ENCODE data around the gene TRMT44. TPM values are rescaled to one million over a fixed set of nuclear protein-coding genes. Genes with fewer than 3 reads are reported as not detected.

Gene TRMT44
- total and polyA plus RNA-seq, 12 donors = 6.0 to 26.2 (median 12.5) TPM

GRCh38 chr4:8514391-8514790, 73.8 kb downstream of the TRMT44 start:
- Histone ChIP-seq H3K36me3 (replicated peaks in 1 of 2) (no peaks in the 10 kb centered on the region), H3K27me3 (no peaks in the 10 kb centered on the region), H3K4me1 (replicated peaks in 1 of 2) (no peaks in the 10 kb centered on the region), H3K9me3 (replicated peaks in 1 of 3) (no peaks in the 10 kb centered on the region), H3K4me3 (no peak overlapping the region), H3K27ac (no peak overlapping the region)
- intact Hi-C loops (cut with DNase I) = no loop called here
- no peak for DNase-seq
- TF ChIP-seq POLR2A (IDR thresholded peaks at IDR 0.05) = no peak
- TF ChIP-seq CTCF (IDR thresholded peaks at IDR 0.05) = no peak
- WGBS, 4 donors = 79 to 91% (median 84%) methylated on average over 9 to 10 of the region's 10 CpGs

- intact Hi-C loops (cut with DNase I) = no loop called here
- Histone ChIP-seq H3K36me3 (replicated peaks in 1 of 2) (no peaks in the 10 kb centered on the region), H3K4me1 (replicated peaks in 1 of 2) (no peaks in the 10 kb centered on the region), H3K27me3 (no peaks in the 10 kb centered on the region), H3K9me3 (replicated peaks in 1 of 3) (no peaks in the 10 kb centered on the region), H3K27ac (no peak overlapping the region), H3K4me3 (no peak overlapping the region)
- 68 to 81% (median 75%) methylated on average over 14 to 18 of the region's 18 CpGs for WGBS, 4 donors
- TF ChIP-seq POLR2A (IDR thresholded peaks at IDR 0.05) = no peak
- no peak for TF ChIP-seq CTCF (IDR thresholded peaks at IDR 0.05)
- DNase-seq = no peak
Measured at GRCh38 chr4:8515316-8516060, 74.9 kb downstream of the TRMT44 start.

GRCh38 chr4:8516061-8516573, 75.5 kb downstream of the TRMT44 start:
- Histone ChIP-seq H3K27me3 (no peaks in the 10 kb centered on the region), H3K4me3 (no peak overlapping the region), H3K36me3 (replicated peaks in 1 of 2) (no peaks in the 10 kb centered on the region), H3K9me3 (replicated peaks in 1 of 3) (no peaks in the 10 kb centered on the region), H3K4me1 (replicated peaks in 1 of 2) (no peaks in the 10 kb centered on the region), H3K27ac (no peak overlapping the region)
- no peak for DNase-seq
- intact Hi-C loops (cut with DNase I) = no loop called here
- 76 to 87% (median 85%) methylated on average over 10 to 14 of the region's 14 CpGs for WGBS, 4 donors
- TF ChIP-seq POLR2A (IDR thresholded peaks at IDR 0.05) = no peak
- TF ChIP-seq CTCF (IDR thresholded peaks at IDR 0.05) = no peak

- H3K4me3 ChIP-seq = no peak overlapping the region
- intact Hi-C loops (cut with DNase I) = no loop called here
- 58 to 70% (median 65%) methylated on average over 2 to 5 of the region's 5 CpGs for WGBS, 4 donors
- TF ChIP-seq POLR2A (IDR thresholded peaks at IDR 0.05) = no peak
- TF ChIP-seq CTCF (IDR thresholded peaks at IDR 0.05) = no peak
- H3K4me1 ChIP-seq (replicated peaks in 1 of 2) = no peaks in the 10 kb centered on the region
- no peaks in the 10 kb centered on the region for H3K36me3 ChIP-seq (replicated peaks in 1 of 2)
- DNase-seq = no peak
- no peak overlapping the region for H3K27ac ChIP-seq
- H3K9me3 ChIP-seq (replicated peaks in 1 of 3) = no peaks in the 10 kb centered on the region
- H3K27me3 ChIP-seq = no peaks in the 10 kb centered on the region
Measured at GRCh38 chr4:8516996-8517550, 76.5 kb downstream of the TRMT44 start.

Measured in adrenal gland (tissue), 12 donors.